Cerebellar cortex (tissue), 1 donor: ENCODE data around the gene C1QTNF3.
A peak's percentile ranks its signal among the peaks of the same experiment; 100 is the strongest.
"Not testable (repeated sequence)": the region's sequence is repeated elsewhere in the genome, so short reads cannot be mapped to it uniquely, and the experiment has no call there.

Experiments
- DNase-seq: peaks from one replicate; pipeline ENCODE4 v3.0.0-alpha.2; 2015; ENCODE audit warnings: low spot score

Gene C1QTNF3

DNA sequence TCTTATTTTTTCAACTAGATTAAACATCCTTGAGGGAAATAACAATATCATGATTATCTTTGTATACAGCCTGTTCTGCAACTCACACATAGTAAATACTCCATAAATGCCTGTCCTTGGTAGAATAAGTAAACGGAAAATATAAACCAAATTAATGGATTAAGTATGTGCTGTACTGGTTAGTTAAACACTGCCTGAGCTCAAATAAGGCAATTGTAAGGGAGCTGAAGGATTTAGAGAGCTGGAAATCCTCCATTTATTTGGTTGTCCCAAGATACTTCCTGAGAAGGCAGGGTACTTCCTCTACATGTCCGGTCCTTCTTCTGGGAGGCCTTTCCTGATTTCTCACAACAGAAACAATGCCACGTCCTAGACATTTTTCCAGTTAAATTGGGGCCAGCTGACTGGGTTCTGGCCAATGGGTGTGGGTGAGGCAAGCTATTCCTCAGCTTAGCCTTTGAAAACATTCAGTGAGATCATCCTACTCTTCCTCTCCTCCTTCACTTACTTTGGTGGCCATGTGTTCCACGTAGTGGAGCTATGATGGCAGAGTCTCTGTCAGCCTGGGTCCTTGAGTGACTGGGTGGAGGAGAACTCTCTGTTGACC lies 8.5 kb upstream of the C1QTNF3 start:
- DNase-seq: no peak

GRCh38 chr5:34047774-34048572 lies 5.0 kb upstream of the C1QTNF3 start:
- DNase-seq: no peak

GRCh38 chr5:34047143-34047542 lies 4.1 kb upstream of the C1QTNF3 start:
- DNase-seq: no peak

DNA sequence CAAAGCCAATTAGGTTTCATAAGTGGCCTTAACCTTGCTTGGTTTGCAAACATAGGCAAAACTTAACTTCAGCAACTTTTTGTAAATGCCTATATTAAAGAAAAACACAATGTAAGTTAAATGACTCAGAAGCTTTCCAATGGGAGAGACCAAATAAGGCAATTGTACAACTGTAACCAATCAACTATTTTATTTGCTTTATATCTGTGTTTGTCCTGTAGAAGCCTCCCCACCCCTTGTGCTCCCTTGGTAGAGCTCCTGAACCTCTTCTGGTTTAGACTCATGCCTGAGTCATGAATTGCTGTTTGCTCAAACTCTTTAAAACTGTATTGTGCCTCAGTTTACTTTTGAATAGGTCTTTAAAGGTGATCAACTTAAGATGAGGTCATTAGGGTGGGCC lies 3.0 kb upstream of the C1QTNF3 start:
- DNase-seq: no peak

DNA sequence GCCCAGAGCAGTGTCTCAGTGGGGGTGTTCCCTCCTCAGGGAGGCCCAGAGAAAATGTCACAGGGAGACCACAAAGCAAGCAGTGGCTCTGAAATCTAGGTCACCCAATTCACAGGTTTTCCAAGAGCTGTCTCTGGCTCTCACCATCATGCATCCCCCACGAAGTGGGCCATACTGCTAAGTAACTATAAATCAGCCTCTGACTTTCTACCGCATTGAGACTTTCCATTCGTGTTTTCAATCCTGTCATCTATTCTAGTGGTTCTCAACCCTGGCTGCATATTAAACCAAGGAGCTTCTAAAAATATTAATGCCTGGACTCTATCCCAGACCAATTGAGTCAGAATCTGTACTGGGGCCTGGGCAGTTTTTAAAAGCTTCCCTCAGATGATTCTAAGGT lies 2.0 kb upstream of the C1QTNF3 start:
- no peak for DNase-seq

- DNase-seq: no peak
Measured at GRCh38 chr5:34042321-34042720, 692 bp downstream of the C1QTNF3 start.

DNA sequence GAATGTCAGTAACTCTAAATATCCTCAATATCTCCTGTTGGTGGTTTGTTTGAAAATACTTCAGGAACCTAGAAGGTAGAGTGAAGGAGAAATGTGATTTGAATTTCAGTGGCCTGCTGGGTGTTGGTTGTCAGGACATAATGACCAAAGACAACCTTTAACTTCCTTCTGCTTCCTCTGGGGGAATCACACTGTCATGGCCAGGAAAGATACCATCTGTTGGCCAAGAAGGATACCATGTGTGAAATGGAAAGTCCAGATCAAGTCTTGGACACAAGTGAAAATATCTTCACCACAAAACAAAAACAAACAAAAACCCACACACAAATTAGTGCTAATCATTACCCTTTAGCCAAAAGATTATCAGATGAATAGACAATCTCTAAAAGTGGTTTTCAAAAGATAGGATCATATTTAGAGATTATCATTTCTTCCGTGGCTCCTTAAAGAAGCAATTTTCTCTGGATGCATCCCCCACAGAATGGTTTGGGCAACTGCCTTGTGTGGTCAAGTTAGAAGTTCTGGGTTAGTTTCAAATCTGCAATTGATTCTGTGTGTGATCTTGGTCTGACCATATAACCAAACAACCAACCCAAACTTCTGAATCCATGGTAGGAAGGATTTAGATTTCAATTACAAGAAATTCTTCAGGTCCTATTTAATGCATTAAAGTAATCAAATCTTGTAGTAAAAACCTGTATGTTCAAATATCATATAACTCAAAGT lies 1.6 kb downstream of the C1QTNF3 start:
- DNase-seq: no peak

DNA sequence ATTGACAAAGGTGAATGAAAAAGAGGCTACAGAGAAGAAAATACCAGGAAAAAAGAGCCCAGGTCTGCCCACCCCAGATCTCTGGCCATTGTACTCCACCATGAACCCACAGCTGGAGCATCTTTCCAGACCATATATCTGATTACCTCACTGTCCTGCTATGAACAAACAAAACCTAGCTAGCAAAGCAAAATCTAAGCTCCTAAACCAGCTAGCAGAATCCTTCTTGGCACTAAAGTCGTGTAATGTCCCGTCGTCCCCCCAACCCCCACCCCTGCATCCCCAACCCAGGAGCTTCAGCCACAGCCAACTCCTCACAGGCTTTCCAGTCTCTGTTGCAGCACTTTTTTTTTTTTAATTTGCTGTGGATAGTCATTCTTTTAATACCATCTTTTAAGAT lies 2.5 kb downstream of the C1QTNF3 start:
- no peak for DNase-seq

GRCh38 chr5:34039398-34040157 lies 3.4 kb downstream of the C1QTNF3 start:
- DNase-seq: no peak

- DNase-seq: no peak
Measured at GRCh38 chr5:34038838-34039237, 4.2 kb downstream of the C1QTNF3 start.

DNA sequence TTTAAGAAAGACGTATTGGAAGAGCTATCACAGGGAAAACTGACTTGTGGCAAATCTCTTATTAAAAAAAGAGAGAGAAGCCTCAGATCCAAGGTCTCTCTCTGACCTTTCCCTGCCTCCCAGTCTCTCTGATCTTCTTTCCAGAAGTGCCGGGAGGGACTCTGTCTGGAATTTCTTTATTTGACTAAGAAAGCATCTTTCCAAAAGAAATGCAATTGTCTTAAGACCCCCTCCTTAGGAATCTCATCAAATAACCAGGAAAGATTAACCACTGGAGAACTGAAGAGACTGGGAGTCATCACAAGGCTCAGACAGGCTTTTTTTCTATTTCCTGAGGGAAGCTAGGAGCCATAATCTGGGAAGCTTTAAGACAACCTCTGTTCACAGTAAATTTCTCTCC lies 4.6 kb downstream of the C1QTNF3 start:
- DNase-seq: no peak

DNA sequence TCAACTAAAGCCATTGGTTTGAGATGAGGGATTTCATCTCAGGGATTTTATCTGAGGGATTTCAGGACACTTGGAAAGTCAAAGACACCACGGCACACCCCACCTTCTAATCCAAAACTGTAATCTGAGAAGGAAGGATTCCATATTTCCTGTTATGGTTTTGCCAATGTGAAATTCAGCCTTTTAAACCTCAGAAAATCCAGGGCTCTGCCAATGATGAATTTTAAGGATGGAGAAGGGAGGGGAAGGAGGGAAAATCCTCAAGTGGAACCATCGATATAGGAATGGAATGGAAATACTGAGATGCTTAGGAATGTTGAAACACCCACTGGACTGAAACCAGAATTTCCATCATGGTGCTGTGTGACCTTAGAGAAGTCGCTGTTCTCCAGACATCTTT lies 5.3 kb downstream of the C1QTNF3 start:
- no peak for DNase-seq

DNA sequence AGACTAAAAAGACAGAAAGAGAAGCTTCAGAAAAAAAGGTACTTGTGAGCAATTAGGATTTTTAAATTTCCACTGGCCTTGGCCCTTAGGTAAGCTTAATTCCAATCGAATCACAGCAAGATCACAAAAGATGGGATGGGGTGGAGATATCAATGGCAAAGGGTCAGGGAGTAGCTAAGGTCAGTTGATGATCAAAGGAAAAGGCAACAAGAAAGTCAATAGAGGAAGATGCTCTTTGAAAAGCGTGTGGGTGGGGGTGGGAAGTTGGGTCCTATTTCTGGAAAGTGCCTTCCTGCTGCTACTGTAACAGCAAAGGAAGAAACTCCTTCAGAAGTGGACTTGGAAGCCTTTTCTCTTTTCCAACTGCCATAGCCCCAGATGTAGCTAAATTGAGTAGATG lies 7.3 kb downstream of the C1QTNF3 start:
- DNase-seq: no peak

DNA sequence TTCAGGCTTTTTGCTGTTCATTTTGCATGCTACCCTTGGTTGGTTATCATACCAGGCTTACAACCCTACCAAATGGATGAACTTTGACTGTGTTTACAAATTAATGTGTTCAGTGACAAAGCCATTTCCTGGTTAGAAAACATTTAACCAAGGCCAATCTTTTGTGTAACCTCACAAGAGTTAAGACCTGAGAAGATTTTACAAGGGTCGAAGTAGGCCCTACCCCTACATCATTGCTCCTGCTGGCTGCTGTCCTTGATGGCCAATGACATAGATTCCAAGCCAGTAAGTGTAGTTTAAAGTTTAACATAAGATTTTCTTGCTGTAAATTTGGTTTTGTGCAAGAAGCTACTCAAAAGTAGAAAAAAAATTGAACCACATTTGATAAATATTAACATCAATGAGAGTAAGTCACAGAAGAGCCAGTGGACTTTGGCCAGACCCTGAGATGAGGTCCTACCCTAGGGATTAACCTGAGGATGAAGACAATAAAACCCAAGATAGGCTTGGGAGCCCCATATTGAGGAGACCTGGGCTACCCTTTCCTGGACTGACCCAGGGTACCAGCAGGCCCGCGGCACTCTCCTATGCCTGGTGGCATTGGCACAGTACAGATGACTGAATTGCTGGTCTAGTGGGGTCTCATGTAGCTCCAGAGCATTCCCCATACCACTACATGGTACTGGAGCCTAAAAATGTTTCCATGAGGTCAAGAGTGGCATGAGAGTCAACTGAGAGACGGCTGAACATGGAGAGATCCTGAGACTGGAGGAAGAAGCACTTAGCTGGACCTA lies 8.3 kb downstream of the C1QTNF3 start:
- DNase-seq: no peak

- DNase-seq: no peak
Measured at GRCh38 chr5:34031966-34032365, 11.0 kb downstream of the C1QTNF3 start.

DNA sequence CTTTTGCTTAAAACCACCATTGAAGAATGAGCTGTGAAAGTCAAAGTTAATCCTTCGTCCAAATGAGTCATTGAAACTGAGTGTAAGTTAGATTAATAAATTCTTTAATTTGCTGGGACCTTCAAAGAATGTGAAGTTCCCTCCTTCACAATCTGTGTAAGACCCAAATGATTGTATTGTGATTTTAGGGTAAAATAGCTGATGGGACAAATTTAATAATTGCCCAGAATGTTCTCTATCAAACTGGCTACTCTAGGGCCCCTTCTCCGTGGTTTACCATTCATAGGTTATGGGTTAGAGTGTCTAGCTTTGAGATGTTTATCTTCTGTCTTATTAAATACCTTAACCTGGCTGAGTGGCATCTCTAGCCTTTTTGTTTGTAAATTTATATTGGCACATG lies 11.9 kb downstream of the C1QTNF3 start:
- no peak for DNase-seq

- DNase-seq: not testable (repeated sequence)
Measured at GRCh38 chr5:34030585-34030984, 12.4 kb downstream of the C1QTNF3 start.

DNA sequence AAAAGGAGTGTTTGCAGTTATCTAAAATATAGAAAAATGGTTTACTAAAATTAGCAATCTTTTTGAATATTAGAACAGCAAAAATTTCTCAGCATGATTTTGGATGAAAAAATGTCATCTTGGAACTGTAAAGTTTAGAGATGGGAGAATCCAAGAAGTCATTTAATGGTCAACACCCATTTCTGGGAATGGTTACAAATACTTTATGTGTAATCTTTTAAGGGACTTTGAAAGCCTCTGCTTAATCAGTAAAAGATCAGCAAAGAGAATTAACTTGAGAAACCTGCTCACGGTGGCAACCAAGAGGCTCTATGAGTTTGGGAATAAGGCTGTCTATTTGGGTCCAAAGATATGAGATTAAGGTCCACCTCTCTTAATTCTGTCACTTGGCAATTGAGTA lies 13.0 kb downstream of the C1QTNF3 start:
- DNase-seq: no peak

DNA sequence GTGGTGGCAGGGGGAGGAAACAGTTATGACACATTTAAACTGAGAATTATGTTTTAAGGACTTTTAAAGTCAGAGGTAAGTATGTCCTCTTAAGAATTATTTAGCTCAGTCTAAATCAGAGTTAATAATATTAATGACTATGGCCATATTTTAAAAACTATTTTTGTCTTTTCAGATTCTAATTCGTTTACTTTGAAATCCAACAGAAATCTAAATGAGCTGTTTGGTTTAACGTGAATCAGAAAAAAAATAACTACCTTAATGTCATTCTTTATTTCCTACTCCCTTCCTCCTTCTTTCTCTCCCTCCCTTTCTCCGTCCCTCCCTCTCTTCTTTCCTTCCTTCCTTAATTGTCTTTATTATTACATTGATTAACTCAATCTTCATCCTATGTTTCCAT lies 14.7 kb downstream of the C1QTNF3 start:
- no peak for DNase-seq

DNA sequence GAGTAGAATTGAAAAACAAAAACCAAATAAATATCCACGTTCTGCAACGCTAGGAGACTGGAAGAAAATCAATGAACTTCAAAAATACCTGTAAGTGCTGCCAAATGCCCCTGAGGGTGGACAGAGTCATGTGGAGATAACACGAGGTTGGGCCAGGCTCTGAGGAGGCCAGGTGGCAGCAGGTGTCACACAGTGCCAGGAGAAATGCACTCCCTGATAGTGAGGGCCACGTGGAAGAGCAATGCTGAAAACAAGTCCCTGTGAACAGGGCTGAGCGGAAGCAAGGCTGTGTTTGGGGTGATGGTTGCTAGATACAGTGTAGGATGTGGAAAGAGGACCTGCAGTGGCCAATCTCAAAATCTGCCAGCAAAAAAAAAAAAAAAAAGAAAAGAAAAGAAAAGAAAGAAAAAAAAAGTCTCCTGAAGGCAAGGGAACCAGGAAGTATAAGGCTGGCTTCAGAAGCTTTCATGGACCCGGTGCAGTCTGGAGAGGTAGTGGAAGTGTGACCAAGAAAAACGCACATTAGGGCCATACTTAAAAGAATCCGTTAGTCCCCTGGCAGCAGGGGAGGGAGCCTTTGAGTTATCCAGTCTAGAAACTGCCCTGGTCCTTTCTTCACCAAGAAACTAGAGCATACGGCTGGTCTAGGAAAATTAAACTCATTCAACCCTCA lies 16.8 kb downstream of the C1QTNF3 start:
- DNase-seq: peak; percentile 84

- DNase-seq: no peak
Measured at GRCh38 chr5:34022121-34022705, 20.8 kb downstream of the C1QTNF3 start.
